GF-D8 (cell line): Measurements from ENCODE around the gene UBE2E2.

Source experiments
- DNase-seq: peaks from one replicate; lab custom pipeline; 2025; lab: John Stamatoyannopoulos, UW

UBE2E2 gene

DNA sequence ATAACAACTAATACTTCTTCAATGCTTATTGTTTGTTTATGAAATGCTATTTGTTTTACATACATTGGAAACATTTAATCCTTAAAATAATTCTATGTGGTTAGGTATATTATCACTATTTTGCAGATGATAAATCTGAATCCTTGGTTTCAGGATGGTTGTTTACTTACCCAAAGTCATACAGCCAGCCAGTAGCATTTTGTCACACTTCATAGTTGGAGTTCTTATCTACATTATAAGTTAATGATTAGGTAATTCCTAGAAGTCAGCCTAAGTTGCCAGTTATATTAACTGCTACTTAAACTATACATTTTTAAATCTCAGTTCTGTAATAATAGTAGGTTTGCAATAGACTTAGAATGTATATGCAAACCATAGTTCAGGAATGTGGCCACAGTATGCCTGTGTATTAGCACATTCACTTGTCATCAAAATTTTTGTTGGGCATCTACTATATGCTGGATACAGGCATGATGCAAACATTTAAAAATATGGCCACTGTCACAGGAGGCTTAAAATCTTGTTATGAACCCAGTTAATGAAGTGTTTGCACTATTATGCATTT is 187.9 kb downstream of the UBE2E2 start:
- no peak for DNase-seq

DNA sequence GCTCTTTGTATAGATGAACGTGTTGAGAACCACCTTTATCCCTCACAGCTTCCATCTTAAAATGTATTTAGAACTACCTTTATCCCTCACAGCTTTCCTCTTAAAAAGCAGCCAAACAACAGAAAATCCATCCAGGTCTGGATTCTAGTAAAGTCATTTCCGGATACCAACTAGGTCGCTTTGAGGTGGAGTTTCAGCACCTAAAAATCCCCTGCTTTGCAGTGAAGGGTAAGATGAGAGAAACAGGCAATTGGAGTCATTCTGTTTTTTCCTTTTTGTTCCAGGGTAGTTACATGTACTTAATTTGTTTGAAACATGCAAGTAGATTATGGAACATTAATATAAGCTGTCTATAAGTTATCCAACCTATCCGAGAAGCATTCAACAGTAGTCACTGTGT is 192.0 kb downstream of the UBE2E2 start:
- no peak for DNase-seq

DNA sequence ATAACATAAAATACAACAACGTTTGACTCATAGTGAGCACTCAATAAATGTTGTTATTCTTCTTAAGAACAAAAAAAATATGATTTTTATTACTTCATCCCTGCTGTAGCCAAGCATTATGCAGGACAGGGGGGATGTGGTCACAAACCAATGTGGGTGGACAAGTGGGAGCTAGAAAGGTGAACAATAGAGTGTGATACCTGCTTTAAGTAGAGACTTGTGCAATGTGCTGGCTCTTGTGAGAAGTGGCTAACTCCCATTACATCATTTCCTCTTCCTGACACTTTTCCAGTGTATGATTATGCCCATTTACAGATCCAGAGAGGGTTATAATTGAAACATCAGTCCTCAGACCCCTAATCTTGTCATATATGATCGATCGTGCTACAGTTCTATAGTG is 193.6 kb downstream of the UBE2E2 start:
- DNase-seq = no peak

DNA sequence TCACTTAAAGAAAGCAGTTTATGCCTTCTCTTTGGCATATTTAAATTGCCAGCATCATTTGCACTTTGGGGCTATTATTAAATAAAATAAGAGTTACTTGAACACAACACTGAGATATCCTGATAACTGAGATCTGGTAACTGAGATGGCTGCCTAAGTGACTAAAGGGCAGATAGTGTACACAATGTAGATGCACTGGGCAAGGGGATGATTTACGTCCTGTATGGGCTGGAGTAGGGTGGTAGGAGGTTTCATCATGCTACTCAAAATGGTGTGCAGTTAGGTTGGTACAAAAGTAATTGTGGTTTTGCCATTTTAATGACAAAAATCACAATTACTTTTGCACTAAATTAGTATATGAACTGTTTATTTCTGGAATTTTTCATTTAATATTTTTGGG is 196.1 kb downstream of the UBE2E2 start:
- no peak for DNase-seq

DNA sequence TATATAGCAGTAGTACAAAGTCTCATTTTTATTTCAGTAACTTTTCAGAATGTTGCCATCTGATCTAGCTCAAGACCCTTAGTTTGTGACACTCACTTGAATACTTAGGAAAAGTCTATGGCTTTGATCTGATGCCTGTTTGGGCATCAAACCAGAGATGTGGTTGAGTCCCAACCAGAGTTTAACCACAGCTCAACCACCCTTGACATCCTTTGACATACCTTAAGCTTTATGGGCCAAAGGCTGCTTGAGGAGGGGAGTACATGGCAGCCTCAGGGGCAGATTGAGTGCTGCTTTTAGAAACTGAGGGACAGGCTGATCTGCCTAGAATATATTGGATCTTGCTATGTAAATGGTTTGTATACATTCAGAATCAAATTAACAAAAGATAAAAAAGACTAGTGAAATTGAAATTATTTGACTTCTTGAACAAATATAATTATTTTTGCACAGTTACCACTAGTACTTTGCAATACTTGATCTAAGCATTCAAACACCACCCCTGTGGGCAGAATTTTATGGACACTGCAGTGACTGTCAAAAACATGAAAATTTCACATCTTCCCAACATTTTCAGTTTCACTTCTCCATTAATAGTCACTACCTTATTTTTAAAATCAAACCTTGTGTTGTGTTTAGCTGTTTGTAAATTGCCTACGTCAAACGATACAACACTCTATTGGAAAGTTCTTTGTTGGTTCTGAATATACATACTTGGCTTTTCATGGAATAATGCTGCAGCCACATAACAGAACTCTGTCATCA is 199.8 kb downstream of the UBE2E2 start:
- no peak for DNase-seq

DNA sequence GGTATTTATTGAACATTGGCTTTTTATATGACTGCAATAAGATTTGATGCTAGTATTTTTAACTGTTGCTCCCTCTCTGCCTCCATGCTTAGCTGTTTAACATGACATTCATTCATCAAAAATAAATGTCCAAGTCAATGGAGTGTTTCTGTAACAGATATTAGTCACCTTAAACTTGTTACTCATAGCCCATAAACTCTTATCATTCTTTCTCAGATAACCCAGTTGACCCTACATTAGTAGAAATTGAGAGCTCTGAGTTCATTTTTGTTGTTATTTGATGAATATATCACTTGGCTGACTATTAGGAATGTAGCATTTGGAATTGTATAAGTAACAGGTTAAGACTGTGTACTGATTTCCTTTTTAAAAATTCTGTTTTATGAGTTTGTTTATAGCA is 201.1 kb downstream of the UBE2E2 start:
- no peak for DNase-seq

DNA sequence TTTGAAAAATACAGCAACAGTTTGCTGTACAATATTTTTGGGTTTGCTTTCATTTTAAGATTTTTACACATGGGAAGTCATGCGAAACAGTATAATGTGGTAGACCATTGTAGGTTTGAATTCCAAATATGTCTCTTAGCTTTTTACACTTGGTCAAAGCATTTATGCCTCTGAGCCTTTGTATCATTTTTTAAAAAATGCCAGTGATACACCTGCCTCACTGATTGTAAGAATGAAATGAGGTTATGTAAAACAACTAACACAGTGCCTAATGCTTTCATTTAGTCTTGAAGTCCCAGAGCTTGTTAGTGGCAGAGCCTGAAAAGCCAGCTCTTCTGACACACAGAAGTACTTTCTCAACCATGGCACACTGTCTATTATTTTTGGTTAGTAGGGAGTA is 202.0 kb downstream of the UBE2E2 start:
- no peak for DNase-seq

DNA sequence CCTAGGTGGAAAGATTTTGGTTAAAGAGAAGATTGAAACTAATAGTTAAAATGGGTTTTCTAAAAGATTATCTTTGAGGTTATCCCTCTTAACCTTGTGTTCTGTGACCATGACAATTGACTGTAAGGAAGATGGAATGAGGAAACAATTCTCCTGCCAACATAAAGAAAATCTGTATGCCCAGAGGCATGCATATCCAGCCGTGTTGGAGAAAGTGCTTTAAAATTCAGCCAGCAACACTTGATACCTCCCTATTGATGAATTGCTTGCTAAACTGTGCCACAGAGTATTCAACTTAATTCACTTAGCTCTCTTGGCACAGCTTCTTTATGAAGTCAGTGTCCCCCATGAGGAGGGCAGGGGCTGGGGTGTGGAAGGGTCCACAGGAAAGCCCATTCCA is 203.5 kb downstream of the UBE2E2 start:
- no peak for DNase-seq

DNA sequence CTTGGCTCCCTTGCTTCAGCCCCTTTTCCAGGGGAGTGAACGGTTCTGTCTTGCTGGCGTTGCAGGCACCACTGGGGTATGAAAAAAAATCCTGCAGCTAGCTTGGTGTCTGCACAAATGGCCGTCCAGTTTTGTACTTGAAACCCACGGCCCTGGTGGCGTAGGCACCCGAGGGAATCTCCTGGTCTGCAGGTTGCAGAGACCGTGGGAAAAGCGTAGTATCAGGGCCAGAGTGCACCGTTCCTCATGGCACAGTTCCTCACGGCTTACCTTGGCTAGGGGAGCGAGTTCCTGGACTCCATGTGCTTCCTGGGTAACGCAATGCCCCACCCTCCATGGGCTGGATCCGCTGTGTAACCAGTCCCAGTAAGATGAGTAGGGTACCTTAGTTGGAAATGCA is 214.9 kb downstream of the UBE2E2 start:
- DNase-seq = no peak

DNA sequence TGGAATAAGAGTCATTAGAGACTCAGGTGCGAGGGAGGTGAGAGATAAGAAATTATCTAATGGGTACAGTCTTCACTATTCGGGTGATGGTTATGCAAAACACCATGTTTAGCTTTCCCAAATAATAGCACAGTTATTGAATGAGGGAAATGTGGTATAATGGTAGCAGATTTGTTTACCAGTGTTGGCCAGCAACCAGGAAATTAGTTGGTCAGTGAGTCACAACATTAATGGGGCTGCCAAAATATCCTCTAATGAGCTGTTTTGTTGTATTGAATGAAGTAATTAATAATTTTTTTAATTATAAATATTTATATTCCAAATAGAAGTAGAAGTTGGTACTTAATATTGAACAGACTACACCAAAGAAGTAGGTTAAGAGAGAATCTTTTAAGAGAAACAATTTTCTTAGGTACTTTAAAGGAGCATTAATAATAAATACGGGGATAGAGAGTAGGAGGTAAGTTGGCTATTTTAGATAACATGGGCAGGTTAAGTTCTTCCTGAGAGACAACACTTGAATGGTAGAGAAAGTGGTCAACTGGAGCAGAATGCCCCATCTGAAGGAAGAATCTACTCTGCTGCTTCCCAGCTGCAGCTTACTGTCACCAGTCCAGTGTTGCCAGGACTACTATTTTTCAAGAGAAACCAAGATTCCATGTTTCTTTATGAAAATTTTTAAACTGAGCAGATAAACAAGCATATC is 218.8 kb downstream of the UBE2E2 start:
- no peak for DNase-seq

DNA sequence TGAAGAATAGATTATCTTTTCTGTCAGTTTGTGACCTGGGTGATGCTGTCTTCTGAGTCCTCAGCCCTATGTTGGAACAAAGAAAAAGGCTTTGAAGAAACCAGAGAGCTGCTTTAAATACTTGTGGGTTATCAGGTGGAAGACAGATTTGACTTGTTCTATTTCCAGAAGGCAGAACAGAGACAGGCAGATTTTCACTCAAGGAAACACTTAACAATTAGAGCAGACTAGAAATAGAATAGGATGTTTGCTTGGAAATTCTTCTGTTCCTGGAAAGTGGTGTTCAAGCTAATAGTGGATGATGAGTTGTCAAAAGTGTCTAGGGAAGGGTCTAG is 219.4 kb downstream of the UBE2E2 start:
- no peak for DNase-seq

DNA sequence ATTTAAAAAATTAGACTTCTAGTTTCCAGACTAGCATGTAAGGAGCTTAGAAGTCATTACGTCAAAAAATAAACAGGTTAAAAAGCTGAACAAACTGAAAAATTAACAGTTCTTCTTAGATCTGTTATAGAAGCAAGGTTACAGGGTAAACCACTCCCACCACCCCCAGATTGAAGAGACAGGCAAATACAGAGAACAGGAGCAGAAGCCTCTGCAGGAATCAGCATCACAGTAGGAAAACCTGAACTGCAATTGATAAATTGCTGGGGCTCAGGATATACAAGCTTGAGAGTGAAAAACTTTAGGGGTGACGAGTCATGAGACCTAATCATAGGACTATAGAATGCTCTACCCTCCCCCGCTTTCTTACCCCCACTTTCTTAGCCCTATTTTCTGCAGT is 222.3 kb downstream of the UBE2E2 start:
- no peak for DNase-seq

DNA sequence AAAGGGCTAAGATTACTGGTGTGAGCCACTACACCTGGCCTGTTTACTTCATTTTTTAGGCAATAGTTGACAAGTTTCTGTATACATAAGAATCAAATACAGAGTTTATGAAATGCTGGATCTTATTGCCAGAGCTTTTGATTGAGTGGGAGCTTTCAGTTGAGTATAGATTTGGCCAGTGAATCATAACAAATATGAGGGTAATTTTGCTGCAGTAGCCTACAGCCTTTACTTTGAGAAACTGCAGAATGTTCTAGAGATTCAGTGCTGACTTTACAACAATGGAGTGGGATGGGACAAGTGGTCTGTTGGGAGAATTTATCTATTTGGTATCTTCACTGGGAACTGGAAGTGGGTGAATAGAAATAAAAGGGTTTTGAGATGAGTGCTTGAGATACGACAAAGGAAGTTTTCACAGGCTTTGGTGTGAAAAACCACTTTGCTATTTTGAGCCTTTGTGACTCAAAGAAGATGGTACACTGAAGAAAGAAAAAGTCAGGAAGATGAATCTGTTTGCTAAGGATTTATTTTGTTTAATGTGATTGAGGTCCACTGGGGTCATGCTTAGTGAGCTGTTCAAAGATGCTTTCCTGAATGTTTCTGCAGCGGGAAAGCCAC is 227.8 kb downstream of the UBE2E2 start:
- DNase-seq = no peak

DNA sequence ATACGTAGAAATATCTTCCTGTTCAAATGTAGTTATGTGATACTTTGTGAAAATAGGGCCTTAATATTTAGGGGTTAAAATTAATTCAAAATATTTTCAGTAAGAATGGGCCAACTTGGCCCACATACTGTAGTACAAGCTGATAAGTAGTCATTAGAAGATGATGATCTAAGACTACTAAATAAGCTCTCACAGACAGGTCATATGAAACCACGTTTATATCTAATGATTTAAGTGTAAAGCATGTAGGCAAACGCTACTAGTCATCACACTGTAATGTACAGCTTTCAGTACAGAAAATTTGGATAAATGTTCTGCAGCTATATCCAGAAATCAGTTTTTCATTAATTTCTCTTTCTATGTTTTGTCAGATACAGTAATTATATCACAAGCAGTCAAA is 228.6 kb downstream of the UBE2E2 start:
- DNase-seq = no peak

DNA sequence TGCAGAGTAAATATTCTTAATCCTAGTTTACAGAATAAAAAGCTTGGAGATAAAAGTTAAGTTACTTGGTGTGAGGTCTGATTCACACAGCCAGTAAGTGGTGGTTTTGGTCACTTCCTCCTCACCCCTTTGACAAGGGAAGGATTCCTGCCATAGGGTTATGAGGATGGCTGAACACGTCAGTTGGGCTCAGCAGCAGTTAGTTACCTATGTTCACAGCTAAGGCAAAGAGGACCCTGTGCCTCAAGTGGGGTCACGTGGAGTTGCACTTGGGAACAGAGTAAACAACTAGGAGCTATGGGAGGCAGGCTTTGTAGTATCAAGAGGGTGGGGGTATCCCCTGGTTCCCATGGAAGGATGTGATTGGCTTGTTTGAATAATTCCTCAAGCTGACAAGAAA is 232.2 kb downstream of the UBE2E2 start:
- no peak for DNase-seq

DNA sequence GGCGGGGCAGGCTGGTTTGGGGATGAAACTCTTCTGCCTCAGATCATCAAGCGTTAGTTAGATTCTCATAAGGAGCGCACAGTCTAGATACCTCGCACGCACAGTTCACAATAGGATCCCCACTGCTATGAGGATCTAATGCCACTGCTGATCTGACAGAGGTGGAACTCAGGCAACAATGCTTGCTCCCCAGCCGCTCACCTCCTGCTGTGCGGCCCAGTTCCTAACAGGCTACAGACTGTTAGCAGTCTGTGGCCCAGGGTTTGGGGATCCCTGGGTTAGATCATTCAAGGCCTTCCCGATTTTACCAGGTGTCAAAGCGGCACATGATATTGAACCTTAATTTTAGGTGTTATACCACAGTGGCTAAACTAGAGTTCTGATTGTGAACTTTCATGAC is 232.8 kb downstream of the UBE2E2 start:
- no peak for DNase-seq

DNA sequence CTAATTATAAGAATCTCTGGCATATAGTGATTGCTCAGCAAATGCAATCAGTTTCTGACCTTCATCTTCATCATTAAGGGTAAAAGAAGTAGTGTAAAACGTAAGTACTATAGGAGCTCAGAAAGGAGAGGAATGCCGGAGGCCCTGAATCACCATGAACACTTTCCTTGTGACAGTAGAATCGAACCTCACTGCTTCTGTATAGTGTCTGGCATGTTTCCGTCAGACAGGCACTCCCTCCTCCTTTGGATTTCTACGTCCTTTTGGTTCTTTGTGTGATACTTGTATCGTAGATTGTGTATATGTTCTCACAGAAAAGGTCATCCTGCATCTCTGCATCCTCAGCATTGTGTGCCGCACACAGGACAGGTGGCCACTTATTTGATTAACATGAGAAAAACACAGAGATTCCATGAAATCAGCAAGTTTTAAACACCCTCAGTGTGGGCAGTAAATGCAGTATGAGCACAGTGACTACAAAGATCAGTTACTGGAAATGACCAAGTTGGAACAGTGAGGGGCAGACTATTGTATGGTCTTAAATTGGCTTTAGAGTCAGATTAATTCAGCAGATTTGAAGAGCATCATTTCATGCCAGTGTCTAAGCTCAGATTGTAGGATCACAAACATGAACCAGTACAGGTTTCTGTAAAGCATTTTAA is 234.5 kb downstream of the UBE2E2 start:
- no peak for DNase-seq

DNA sequence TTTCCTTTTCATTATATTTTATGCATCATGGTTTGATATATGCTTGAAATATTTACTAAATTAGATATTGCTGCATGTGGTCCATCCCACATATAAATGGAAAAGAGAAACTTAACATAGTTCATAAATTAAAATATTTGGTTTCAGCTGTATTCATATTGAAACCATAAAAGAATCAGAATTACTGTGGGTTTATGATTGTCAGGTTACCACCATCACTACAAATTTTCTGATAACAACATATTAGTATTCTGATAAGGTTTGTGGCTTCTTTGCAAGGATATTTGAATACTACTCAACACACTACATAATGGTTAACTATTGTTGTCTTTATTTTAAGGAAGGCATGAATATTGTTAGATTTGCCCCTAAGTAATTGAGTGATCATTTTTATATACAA is 235.5 kb downstream of the UBE2E2 start:
- DNase-seq = no peak

DNA sequence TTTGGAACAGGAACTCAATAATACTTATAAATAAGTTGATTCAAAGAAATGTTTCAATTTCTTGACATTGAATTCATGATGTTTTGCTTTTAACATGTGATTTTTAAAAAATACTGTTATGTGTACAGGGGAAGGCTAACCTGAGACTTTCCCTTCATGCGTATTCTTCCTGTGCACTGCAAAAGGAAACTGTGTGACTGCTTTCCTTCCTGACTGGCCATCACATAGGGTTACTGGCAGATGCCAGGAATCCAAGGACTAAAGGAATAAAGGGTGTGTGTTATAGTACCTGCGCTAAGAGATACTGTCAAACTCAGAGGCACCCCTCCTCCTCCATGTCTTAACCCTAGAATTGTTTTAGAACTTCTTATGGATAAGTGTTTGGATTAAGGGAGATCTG is 236.0 kb downstream of the UBE2E2 start:
- DNase-seq = no peak

DNA sequence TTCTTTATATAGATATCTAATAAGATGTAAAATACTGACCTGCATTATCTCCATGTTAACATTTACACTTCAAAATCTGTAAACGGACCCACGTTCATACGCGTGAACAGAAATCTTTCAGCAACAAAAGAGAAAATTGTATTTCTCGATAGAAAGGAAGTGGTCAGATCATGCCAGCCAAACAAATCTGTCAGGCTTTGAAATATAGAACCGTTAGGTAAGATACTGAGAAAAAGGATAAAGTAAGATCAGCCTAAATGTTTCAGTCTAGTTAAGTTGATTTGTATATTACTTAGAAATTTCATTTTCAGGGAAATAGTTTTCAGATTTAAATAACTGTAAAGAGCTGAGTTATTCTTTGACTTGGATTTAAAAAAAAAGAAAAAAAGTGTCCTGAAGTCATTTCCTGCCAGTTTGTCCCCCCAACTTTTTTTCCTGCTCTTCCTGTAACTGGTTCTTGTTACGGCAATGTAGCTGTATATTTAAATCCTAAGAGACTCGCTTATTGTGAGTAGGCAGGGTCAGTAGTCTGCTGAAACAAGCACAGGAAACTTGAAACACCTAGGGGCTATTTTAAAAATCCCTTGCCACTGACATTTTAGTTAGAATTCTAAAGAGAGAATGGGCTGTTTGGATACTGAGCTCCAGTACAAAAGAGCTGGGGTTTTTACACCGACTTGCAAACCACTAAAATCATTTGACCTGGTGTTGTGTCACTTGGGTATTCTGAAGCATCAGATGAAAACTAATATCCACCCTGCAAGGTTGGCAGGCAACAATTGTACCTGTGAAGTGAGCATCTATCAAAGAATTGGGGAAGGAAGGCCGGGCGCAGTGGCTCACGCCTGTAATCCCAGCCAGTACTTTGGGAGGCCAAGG is 237.5 kb downstream of the UBE2E2 start:
- no peak for DNase-seq

DNA sequence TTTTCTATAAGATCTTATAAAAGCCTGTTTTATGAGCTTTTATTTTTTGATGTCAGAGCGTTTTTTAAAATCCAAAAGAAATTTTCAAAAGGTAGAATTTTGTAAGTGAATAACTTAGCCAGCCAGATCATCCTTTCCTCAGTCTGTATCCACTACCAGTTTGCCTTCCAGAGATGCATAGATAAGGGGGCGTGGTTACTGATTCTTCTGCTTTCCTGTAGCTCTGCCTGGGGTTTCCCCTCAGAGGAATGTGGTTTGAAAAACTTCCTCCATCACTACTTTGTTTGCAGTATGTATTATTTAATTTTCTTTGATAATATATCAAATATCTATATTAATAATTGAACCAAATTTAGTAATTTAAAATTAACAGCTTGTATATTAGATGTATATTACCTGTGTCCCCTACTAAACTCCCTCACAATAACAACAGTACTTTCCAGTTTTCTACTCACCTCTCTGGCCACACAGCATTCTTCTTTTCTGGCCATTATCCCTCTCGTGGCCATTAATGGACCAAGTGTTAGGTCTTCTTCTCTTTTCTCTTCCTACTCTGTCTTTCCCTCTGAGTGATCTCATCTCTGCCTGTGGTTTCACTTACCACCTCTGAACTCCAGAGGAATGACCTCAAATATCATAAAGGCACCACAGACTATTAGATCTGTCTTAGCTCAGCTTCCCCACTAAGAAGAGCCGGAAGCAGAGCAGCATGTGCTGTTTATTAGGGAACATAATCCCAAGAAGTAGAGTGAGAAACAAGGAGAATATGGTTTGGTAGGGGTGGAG is 239.7 kb downstream of the UBE2E2 start:
- DNase-seq = no peak
